ENCODE results near the gene SLC24A3.

Gene SLC24A3

GRCh38 chr20:19292254-19292653 is 79.8 kb downstream of the SLC24A3 start:
- CTCF ChIA-PET, result no interaction called here
- DNase-seq (ENCODE audit: extremely low spot score), result no peak
- POLR2A ChIA-PET, result no interaction called here
- TF ChIP-seq HDGF (IDR thresholded peaks at IDR 0.05; ENCODE audit: borderline replicate concordance) (no peak), LEF1 (IDR thresholded peaks at IDR 0.05; ENCODE audit: borderline replicate concordance) (no peak)

DNA sequence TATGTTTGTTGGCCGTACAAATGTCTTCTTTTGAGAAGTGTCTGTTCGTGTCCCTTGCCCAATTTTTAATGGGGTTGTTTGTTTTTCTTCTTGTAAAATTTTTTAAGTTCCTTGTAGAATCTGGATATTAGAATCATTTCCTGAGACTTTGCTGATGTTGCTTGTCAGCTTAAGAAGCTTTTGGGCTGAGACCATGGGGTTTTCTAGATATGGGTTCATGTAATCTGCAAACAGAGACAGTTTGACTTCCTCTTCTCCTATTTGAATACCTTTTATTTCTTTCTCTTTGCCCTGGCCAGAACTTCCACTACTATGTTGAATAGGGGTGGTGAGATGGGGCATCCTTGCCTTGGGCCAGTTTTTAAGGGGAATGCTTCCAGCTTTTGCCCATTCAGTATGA is 82.6 kb downstream of the SLC24A3 start:
- no peak for DNase-seq (ENCODE audit: extremely low spot score)
- TF ChIP-seq SP1 (IDR thresholded peaks at IDR 0.05), result no peak
- TF ChIP-seq ELF4 (IDR thresholded peaks at IDR 0.05), result no peak
- TF ChIP-seq FOXA1 (IDR thresholded peaks at IDR 0.05), result no peak
- no peak for TF ChIP-seq ZNF384 (IDR thresholded peaks at IDR 0.05)
- ChIA-PET POLR2A (no interaction called here), CTCF (no interaction called here)

- CTCF ChIA-PET, result no interaction called here
- POLR2A ChIA-PET, result no interaction called here
- no peak for DNase-seq (ENCODE audit: extremely low spot score)
- no peak for TF ChIP-seq TARDBP (IDR thresholded peaks at IDR 0.05)
- TF ChIP-seq, protein P1, sequence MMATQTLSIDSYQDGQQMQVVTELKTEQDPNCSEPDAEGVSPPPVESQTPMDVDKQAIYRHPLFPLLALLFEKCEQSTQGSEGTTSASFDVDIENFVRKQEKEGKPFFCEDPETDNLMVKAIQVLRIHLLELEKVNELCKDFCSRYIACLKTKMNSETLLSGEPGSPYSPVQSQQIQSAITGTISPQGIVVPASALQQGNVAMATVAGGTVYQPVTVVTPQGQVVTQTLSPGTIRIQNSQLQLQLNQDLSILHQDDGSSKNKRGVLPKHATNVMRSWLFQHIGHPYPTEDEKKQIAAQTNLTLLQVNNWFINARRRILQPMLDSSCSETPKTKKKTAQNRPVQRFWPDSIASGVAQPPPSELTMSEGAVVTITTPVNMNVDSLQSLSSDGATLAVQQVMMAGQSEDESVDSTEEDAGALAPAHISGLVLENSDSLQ (IDR thresholded peaks at IDR 0.05), result no peak
Observed at GRCh38 chr20:19298652-19299051, 86.2 kb downstream of the SLC24A3 start.

DNA sequence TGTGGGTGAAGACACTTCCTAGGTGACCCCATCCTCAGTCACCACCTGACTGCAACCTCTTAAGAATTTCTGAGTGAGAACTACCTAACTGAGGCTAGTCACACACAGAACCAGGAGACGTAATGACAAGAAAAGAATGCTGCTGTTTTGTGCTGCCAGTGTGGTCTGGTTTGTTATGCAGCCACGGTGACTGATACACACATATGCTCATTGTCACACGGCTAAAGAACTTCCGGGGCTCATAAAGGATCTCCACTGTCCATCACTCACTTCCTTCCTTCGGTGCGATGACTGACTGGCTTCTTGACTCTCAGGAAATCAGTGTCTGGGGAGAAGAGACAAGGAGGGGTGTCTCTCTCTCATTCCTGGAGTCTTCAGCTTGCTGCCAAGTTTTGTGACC is 88.0 kb downstream of the SLC24A3 start:
- ChIA-PET CTCF (no interaction called here), POLR2A (no interaction called here)
- no peak for DNase-seq (ENCODE audit: extremely low spot score)
- no peak for TF ChIP-seq SP1 (IDR thresholded peaks at IDR 0.05)
- no peak for TF ChIP-seq FOXK2 (IDR thresholded peaks at IDR 0.05)
- TF ChIP-seq TARDBP (IDR thresholded peaks at IDR 0.05), result no peak
- TF ChIP-seq CTBP1 (IDR thresholded peaks at IDR 0.05; ENCODE audit: borderline replicate concordance), result no peak
- no peak for TF ChIP-seq ELF4 (IDR thresholded peaks at IDR 0.05)
- no peak for TF ChIP-seq LEF1 (IDR thresholded peaks at IDR 0.05; ENCODE audit: borderline replicate concordance)
- no peak for TF ChIP-seq SUZ12 (IDR thresholded peaks at IDR 0.05)

GRCh38 chr20:19301142-19301541 is 88.7 kb downstream of the SLC24A3 start:
- CTCF ChIA-PET, result interaction anchor here (1.1 kb wide), 1 partner anchor 11 kb away, joined by 3 read pairs; no protein-coding TSS in a partner anchor
- no peak for DNase-seq (ENCODE audit: extremely low spot score)
- POLR2A ChIA-PET, result no interaction called here
- no peak for TF ChIP-seq SP1 (IDR thresholded peaks at IDR 0.05)

DNA sequence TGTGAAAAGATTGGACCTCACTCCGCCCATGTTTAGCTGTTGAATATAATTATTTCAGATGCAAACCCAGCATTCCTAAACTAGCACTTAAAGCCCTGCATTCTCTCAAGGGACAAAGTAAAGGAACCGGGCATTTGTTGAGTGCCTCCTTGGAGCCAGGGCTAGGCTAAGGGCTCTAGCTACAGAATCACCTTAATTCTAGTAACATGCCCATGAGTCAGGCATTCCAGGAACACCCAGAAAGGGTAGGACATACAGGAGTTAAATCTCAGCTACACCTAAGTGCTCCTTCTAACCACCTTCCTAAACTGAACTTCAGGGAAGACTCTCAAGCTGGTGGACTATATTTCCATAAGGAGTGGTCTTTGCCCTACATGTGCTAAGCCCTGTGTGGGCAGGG is 89.4 kb downstream of the SLC24A3 start:
- CTCF ChIA-PET, result interaction anchor here (1.1 kb wide), 1 partner anchor 11 kb away, joined by 3 read pairs; no protein-coding TSS in a partner anchor
- POLR2A ChIA-PET, result no interaction called here

DNA sequence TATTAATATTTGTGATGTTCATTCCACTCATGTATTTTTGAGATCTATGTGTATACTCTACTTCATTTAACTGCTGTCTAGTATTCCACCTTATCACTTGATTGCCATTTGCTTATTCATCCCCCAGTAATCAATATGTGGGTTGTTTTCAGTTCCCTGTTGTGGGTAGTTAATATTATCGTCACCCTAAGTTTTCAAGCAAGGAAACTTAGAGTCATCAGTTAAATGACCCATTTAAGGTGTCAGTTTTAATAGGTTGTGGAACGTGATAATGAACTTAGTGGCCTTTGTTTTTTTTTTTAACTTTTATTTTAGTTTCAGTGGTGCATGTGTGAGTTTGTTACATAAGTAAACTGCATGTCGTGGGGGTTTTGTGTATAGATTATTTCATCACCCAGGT is 90.3 kb downstream of the SLC24A3 start:
- POLR2A ChIA-PET, result no interaction called here
- TF ChIP-seq L3MBTL2 (conservative IDR thresholded peaks at IDR 0.05) (no peak), ELF4 (IDR thresholded peaks at IDR 0.05) (no peak), LEF1 (IDR thresholded peaks at IDR 0.05; ENCODE audit: borderline replicate concordance) (no peak), FOXK2 (IDR thresholded peaks at IDR 0.05) (no peak), FOXA1 (IDR thresholded peaks at IDR 0.05) (no peak), SP1 (IDR thresholded peaks at IDR 0.05) (no peak), SUZ12 (IDR thresholded peaks at IDR 0.05) (no peak), BHLHE40 (IDR thresholded peaks at IDR 0.05; ENCODE audit: borderline replicate concordance) (no peak), FOXM1 (IDR thresholded peaks at IDR 0.05; ENCODE audit: borderline replicate concordance) (no peak), ARNT (IDR thresholded peaks at IDR 0.05) (no peak), CTBP1 (IDR thresholded peaks at IDR 0.05; ENCODE audit: borderline replicate concordance) (no peak), TARDBP (IDR thresholded peaks at IDR 0.05) (no peak), ZNF384 (IDR thresholded peaks at IDR 0.05) (no peak), NFRKB (IDR thresholded peaks at IDR 0.05) (no peak), HDGF (IDR thresholded peaks at IDR 0.05; ENCODE audit: borderline replicate concordance) (no peak)
- TF ChIP-seq, protein P1 (IDR thresholded peaks at IDR 0.05), result no peak
- DNase-seq (ENCODE audit: extremely low spot score), result no peak
- CTCF ChIA-PET, result no interaction called here

More for the DNA sequence above, 89.4 kb downstream of the SLC24A3 start:
- TF ChIP-seq ELF4 (IDR thresholded peaks at IDR 0.05) (no peak), FOXM1 (IDR thresholded peaks at IDR 0.05; ENCODE audit: borderline replicate concordance) (no peak), L3MBTL2 (conservative IDR thresholded peaks at IDR 0.05) (no peak), NFRKB (IDR thresholded peaks at IDR 0.05) (no peak), SUZ12 (IDR thresholded peaks at IDR 0.05) (no peak), ARNT (IDR thresholded peaks at IDR 0.05) (no peak)
- no peak for DNase-seq (ENCODE audit: extremely low spot score)

GRCh38 chr20:19304389-19304788 is 91.9 kb downstream of the SLC24A3 start:
- no peak for DNase-seq (ENCODE audit: extremely low spot score)
- ChIA-PET POLR2A (no interaction called here), CTCF (no interaction called here)
- TF ChIP-seq HDGF (IDR thresholded peaks at IDR 0.05; ENCODE audit: borderline replicate concordance) (no peak), TARDBP (IDR thresholded peaks at IDR 0.05) (no peak), BHLHE40 (IDR thresholded peaks at IDR 0.05; ENCODE audit: borderline replicate concordance) (no peak), L3MBTL2 (conservative IDR thresholded peaks at IDR 0.05) (no peak), FOXM1 (IDR thresholded peaks at IDR 0.05; ENCODE audit: borderline replicate concordance) (no peak), SP1 (IDR thresholded peaks at IDR 0.05) (no peak), SUZ12 (IDR thresholded peaks at IDR 0.05) (no peak), FOXA1 (IDR thresholded peaks at IDR 0.05) (no peak), ZNF384 (IDR thresholded peaks at IDR 0.05) (no peak), ARNT (IDR thresholded peaks at IDR 0.05) (no peak), LEF1 (IDR thresholded peaks at IDR 0.05; ENCODE audit: borderline replicate concordance) (no peak), ELF4 (IDR thresholded peaks at IDR 0.05) (no peak), CTBP1 (IDR thresholded peaks at IDR 0.05; ENCODE audit: borderline replicate concordance) (no peak)
- TF ChIP-seq, protein P1 (IDR thresholded peaks at IDR 0.05), result no peak
